HG02870 (cell line): Measurements from ENCODE around the gene GFOD2.
A peak's percentile ranks its signal among the peaks of the same experiment; 100 is the strongest.
"Not testable (repeated sequence)": the region's sequence is repeated elsewhere in the genome, so short reads cannot be mapped to it uniquely, and the experiment has no call there.

Experiments used
- ATAC-seq: cut with Tn5 transposase; IDR thresholded peaks from one replicate; pipeline ENCODE4 v1.9.1; 2021; ENCODE audit warnings: mild to moderate bottlenecking, moderate library complexity; ENCODE audit not compliant: unreplicated experiment

GFOD2 gene

DNA sequence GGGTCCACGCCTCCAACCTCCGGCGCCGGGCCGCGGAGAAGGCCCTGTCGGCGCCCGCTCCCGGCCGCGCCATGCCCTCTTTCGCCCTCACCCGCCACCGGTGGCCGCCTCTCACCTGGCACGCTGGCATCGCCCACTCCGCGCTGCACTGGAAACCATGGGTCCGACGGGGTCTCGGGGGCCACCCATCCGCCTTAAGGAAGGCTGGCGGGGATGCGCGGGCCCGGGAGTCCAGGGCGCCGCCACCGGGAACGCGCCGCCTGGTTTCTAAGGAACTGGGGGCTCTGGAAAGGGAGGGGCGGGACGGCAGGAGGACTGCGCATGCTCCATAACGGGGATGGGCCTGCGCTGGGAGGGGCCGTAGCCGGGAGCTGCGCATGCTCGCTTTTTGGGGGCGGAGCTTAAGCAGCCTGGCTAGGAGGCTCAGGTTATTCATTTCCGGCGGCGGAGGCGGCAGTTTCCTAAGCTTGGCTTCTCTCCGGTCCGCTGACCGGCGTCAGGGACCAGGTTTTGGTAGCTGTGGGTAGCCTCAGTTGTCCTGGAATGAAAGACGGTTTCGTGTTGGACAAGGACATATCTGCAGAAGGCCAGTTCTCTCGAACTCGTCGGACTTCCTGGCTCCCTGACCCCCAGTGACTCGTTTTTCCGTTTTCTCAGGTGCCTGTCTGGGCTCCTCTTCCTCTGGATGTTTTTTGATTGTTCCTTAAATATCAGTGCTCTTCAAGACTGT is at the start of gene GFOD2:
Gene GFOD2, minus strand, starts transcription at position 269 of the 730 bp plus-strand sequence. CDS start 33,601 bp downstream, outside the sequence.
- ATAC-seq: peak; percentile 84

GRCh38 chr16:67767953-67768352 is 48.8 kb upstream of the GFOD2 start:
- ATAC-seq: no peak

GRCh38 chr16:67766291-67766690 is 47.2 kb upstream of the GFOD2 start:
- no peak for ATAC-seq

DNA sequence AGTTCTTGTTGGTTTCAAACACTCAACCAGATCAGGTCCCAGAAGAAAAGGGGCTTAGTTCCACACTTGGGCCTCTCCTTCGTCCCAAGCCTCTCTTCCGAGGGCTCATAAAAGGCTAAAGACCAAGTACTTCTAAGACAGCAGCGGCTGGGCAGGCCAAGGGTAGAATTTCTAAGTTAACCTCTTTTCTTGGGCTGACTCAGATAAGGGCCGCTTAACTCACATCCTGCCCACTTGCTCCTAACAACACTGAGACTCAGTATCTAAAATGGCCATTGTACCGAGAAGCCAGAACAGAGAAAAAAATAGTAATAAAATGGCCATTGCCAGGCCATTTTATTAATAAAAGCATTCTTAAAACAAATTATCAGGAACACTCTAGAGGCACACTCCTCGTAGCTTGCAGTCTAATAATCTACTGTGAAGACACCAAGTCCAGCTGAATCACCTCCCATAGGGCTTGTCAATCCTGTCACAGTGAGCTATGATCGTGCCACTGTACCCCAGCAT is 45.1 kb upstream of the GFOD2 start:
- ATAC-seq: no peak

- ATAC-seq: no peak
Observed at GRCh38 chr16:67763066-67763465, 44.0 kb upstream of the GFOD2 start.

- ATAC-seq: no peak
Observed at GRCh38 chr16:67762385-67762784, 43.3 kb upstream of the GFOD2 start.

- no peak for ATAC-seq
Observed at GRCh38 chr16:67761924-67762323, 42.8 kb upstream of the GFOD2 start.

DNA sequence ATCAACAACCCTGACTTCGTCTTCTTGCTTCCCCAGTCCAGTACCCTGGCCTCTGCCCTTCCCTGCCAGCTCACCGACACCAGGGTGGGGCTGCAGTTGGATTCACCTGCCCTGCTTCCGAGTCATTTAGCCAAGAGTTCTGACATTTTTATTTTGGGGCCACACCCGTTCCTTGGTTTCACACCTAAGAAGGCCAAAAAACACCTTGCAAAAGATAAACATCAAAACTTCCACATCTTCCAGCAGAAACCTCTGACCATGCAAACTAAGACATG is 41.8 kb upstream of the GFOD2 start:
- ATAC-seq: no peak

DNA sequence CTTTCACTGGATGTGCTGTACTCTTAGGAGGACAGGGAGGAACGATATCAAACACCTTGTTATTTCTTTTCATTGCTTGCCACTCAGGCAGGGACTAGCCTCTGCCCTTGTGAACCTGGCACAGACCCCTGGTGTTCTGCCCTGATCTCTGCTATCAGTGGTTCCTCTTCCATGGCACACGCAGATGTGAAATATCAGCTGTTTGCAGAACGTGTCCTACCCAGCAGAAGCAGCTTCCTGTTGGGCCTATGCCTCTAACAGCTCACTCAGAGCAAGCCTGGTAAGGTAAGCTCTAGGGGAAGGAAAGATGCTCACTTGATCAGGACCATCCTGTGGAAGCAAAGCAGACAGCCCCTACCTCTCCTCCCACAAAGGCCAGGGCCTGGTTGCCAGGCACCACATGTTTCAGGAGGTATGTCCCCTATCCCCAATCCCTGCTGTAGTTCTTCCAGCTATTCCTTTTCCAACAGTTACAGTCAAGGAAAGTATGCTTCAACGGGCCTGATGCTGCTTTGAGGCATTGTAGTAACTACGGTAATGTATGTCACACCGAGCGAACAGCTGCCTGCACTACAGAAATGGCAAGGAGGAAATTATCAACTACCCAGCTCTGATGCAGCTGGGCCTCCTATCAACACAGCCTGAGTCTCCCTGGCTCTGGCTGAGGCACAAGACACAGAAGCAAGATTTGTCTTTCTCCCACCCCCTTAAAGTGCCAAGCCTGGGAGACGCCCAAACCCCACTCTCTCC is 41.3 kb upstream of the GFOD2 start:
- no peak for ATAC-seq

DNA sequence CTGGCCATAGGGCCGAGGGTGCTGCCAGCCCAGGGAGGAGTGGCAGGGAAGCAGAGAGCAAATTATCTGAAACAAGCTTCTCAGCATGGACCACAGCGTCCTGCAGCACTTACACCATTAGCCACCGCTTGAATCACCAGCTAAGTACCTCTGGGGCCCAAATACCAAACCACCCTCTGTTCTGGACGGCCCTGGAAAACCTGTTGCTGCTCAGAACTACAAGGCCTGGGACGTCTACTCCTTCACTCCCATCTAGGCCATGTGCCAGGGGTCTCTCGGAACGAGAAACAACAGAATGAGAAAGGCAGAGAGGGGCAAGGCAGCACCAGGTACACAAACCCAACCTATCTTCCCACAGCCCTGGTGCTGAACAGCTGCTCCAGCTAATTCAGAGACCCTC is 39.9 kb upstream of the GFOD2 start:
- no peak for ATAC-seq

- no peak for ATAC-seq
Observed at GRCh38 chr16:67758006-67758405, 38.9 kb upstream of the GFOD2 start.

GRCh38 chr16:67752641-67753040 is 33.5 kb upstream of the GFOD2 start:
- no peak for ATAC-seq

DNA sequence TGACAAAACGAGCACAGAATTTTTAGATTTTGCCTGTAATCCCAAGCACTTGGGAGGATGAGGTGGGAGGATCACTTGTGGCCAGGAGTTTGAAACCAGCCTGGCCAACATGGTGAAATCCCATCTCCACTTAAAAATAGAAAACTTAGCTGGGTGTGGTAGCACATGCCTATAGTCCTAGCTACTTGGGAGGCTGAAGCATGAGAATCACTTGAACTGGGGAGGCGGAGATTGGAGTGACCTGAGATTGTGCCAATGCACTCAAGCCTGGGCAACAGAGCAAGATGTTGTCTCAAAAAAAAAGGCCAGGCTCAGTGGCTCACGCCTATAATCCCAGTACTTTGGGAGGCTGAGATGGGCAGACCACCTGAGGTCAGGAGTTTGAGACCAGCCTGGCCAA is 32.2 kb upstream of the GFOD2 start:
- not testable (repeated sequence) for ATAC-seq

DNA sequence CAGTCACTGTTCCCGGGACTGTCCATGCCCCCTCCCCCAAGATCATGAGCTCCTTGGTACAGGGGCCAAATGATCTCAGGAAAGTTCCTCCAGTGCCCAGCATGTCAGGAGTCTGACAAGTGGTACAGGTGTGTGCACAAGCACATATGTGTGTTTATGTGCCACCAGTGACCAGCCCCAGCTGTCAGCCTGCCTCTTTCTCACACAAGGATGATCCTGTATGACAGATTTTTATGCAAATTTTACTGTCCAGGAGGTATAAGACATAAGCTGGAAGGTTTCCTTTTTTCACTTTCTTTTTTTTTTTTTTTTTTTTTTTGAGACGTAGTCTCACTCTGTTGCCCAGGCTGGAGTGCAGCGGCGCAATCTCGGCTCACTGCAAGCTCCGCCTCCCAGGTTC is 31.4 kb upstream of the GFOD2 start:
- no peak for ATAC-seq

- no peak for ATAC-seq
Observed at GRCh38 chr16:67749436-67750078, 30.4 kb upstream of the GFOD2 start.

GRCh38 chr16:67748834-67749233 is 29.7 kb upstream of the GFOD2 start:
- no peak for ATAC-seq

- ATAC-seq: no peak
Observed at GRCh38 chr16:67746846-67747245, 27.7 kb upstream of the GFOD2 start.

- ATAC-seq: no peak
Observed at GRCh38 chr16:67741118-67741517, 22.0 kb upstream of the GFOD2 start.

GRCh38 chr16:67740391-67740790 is 21.3 kb upstream of the GFOD2 start:
- no peak for ATAC-seq

GRCh38 chr16:67736858-67737257 is 17.7 kb upstream of the GFOD2 start:
- ATAC-seq: no peak

DNA sequence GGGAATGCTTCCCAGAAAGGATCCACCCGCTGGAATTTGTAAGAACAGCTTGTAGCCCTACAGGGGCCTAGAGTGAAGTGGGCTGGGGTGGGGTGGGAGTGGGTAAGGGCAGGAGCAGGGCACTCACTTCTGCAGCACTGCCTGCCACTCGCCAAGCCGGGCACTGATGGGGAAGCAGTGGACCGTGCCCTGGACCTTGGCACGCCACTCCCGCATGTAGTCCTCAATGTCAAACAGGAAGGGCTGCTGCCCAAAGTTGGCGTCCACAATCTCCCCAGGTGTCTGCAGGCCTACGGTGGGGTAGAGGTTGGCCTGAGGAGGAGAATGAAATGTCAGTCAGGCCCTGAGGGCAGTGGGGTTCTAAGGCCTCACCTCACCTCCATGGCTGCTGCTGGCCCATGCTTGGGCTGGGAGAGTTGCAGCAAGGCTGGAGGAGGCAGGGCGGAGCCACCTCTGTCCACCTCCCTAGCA is 15.7 kb upstream of the GFOD2 start:
- no peak for ATAC-seq
